ENCODE results near the gene IL34. TPM values are rescaled to one million over a fixed set of nuclear protein-coding genes. Genes with fewer than 3 reads are reported as not detected.

IL34 gene
- total RNA-seq, 1 experiment from 2014 or later = 4.4 TPM

GRCh38 chr16:70705056-70705455 is 58.7 kb downstream of the IL34 start:
- Mint-ChIP-seq H3K4me1 (peaks cover 42 to 49% of the 10 kb centered on the region in 2 experiments), H3K4me3 (no peak overlapping the region), H3K36me3 (ENCODE audit: insufficient read depth in 1 of 3, low read depth in 3 of 3) (peaks cover 4 to 10% (median 5%) of the 10 kb centered on the region in 3 experiments; a peak in 4 of 7 replicates), H3K27me3 (ENCODE audit: low read depth) (no peaks in the 10 kb centered on the region; the same call in 1 of the 2 replicates), H3K9me3 (no peaks in the 10 kb centered on the region; a peak in 1 of 5 replicates), H3K27ac (no peak overlapping the region)
- Histone ChIP-seq H3K27me3 (ENCODE audit: insufficient read depth, low read length) (no peaks in the 10 kb centered on the region), H3K23ac (ENCODE audit: insufficient read length, low read depth, low read length) (no peak overlapping the region), H3K79me2 (ENCODE audit: insufficient read depth, low read length) (no peaks in the 10 kb centered on the region), H3K4me1 (ENCODE audit: insufficient read depth, low read length) (peaks cover 2% of the 10 kb centered on the region; the same call in 1 of the 2 replicates), H4K5ac (ENCODE audit: insufficient read length, low read depth, low read length) (no peak overlapping the region), H3K14ac (ENCODE audit: insufficient read depth, low read length) (no peak overlapping the region), H4K91ac (ENCODE audit: insufficient read length, low read depth, low read length) (no peak overlapping the region), H2BK15ac (ENCODE audit: low read depth, low read length) (no peak overlapping the region), H2AFZ (ENCODE audit: low read length) (no peak overlapping the region), H2AK5ac (ENCODE audit: insufficient read length, low read length) (no peak overlapping the region), H2BK12ac (ENCODE audit: insufficient read length, low read depth, low read length) (no peak overlapping the region), H2BK20ac (ENCODE audit: low read depth, low read length, poor library complexity, severe bottlenecking) (no peak overlapping the region), H2BK5ac (ENCODE audit: insufficient read length, low read length) (no peak overlapping the region), H3K23me2 (ENCODE audit: insufficient read length, low read depth, low read length, poor library complexity, severe bottlenecking) (no peaks in the 10 kb centered on the region), H3K56ac (ENCODE audit: insufficient read length, low read depth, low read length) (no peak overlapping the region), H3K27ac (ENCODE audit: insufficient read length, low read depth, low read length) (no peak overlapping the region), H3K79me1 (ENCODE audit: insufficient read depth, low read depth, low read length, poor library complexity, severe bottlenecking) (no peaks in the 10 kb centered on the region), H4K20me1 (ENCODE audit: control insufficient read depth, insufficient read depth, insufficient read length) (no peaks in the 10 kb centered on the region), H3K18ac (ENCODE audit: insufficient read length, low read depth, low read length) (no peak overlapping the region), H3K4me2 (ENCODE audit: insufficient read depth, insufficient read length, low read length) (no peak overlapping the region), H2BK120ac (ENCODE audit: low read depth, low read length, poor library complexity, severe bottlenecking) (no peak overlapping the region), H3K9me3 (ENCODE audit: control insufficient read depth, low read depth, low read length) (no peaks in the 10 kb centered on the region), H3K4ac (ENCODE audit: low read depth, low read length) (no peak overlapping the region), H3T11ph (ENCODE audit: low read length) (no peak overlapping the region), H3K9ac (ENCODE audit: extremely low read depth, insufficient read length, low read length) (no peak overlapping the region), H4K8ac (replicated peaks; ENCODE audit: insufficient read length, low read depth, low read length) (no peak overlapping the region)
- WGBS (ENCODE audit: extremely low coverage, insufficient read length, low lambda C conversion rate) = no CpG with 5 or more reads among the region's 8 CpGs
- TF ChIP-seq CTCF (conservative IDR thresholded peaks at IDR 0.05) = no peak
- no peak for DNase-seq

All from H9 (cell line).